C4-2B (cell line): ENCODE measurements around the gene FOXE3.

Experiments
- ZFX ChIP-seq: fragments of 450-650 bp; IDR thresholded peaks from 2 replicates; pipeline ENCODE4 v1.6.1; 2017
- TF ChIP-seq, protein P1 (sequence below): fragments of 450-650 bp; conservative IDR thresholded peaks from 2 replicates; pipeline ENCODE4 v1.5.1; 2017; ENCODE audit warnings: mild to moderate bottlenecking

DNA sequence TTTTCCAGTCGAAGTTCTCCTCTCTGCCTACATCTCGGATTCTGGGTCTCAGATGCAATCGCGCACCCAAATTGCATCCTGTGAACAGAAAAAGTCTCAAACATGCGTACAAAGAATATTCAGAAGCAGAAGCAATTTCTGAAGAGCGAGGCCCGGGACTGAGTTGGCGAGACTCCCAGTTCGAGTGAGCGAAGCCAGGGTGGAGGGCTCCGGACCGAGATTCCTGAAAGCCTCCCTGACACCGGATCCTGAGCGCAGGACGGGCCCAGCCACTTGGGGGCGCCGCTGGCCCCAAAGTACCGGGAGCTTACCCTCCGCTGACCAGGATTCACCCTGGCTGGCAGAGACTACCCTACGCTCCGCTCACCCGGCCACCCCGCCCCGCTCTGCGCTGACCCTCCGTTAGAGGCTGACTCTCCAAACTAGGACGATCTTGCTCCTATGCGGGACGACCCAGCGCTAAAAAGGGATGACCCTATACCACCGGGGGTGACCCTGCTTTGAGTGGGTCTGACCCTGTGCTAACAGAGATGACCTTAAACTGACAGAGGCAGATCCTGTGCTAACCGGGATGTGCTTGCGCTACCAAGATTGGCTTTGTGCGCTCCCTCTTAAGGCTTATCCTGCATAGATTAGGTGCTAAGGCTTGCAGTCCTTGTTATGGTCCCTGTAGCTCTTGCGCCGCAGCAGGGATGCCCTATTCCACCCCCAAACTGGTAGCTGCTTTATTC is 33.9 kb downstream of the FOXE3 start:
- TF ChIP-seq, protein P1, sequence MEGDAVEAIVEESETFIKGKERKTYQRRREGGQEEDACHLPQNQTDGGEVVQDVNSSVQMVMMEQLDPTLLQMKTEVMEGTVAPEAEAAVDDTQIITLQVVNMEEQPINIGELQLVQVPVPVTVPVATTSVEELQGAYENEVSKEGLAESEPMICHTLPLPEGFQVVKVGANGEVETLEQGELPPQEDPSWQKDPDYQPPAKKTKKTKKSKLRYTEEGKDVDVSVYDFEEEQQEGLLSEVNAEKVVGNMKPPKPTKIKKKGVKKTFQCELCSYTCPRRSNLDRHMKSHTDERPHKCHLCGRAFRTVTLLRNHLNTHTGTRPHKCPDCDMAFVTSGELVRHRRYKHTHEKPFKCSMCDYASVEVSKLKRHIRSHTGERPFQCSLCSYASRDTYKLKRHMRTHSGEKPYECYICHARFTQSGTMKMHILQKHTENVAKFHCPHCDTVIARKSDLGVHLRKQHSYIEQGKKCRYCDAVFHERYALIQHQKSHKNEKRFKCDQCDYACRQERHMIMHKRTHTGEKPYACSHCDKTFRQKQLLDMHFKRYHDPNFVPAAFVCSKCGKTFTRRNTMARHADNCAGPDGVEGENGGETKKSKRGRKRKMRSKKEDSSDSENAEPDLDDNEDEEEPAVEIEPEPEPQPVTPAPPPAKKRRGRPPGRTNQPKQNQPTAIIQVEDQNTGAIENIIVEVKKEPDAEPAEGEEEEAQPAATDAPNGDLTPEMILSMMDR, result peak; percentile 81
- TF ChIP-seq ZFX, result no peak
